Adrenal gland (tissue), 12 donors: ENCODE results near the gene NUDT6. TPM values are rescaled to one million over a fixed set of nuclear protein-coding genes. Genes with fewer than 3 reads are reported as not detected.
"Not testable (repeated sequence)": the region's sequence is repeated elsewhere in the genome, so short reads cannot be mapped to it uniquely, and the experiment has no call there.

Source experiments
- DNase-seq, 7 donors: peaks; one replicate each; pipeline ENCODE4 v3.0.0-alpha.2; 2019 to 2020
- H3K27ac ChIP-seq, 5 donors: fragments of 200-600 bp; sonication (generic) in 4 of 5; 1 replicate in 3 of 5; 2 replicates in 2 of 5; pipeline versions ENCODE4 v1.5.1 to v1.8.0; 2016 to 2020; ENCODE audit warnings: mild to moderate bottlenecking in 1 of 5
- H3K27me3 ChIP-seq: fragments of 200-600 bp; 2 replicates; pipeline ENCODE4 v1.8.0; 2021
- H3K36me3 ChIP-seq, 2 donors: fragments of 200-600 bp; replicated peaks in 1 of 2; 1 replicate in 1 of 2; 2 replicates in 1 of 2; pipeline versions ENCODE4 v1.5.1 to v1.8.0; 2018 to 2022
- H3K4me1 ChIP-seq, 2 donors: fragments of 200-600 bp; replicated peaks in 1 of 2; 1 replicate in 1 of 2; 2 replicates in 1 of 2; pipeline versions ENCODE4 v1.5.1 to v1.8.0; 2018 to 2021
- H3K4me3 ChIP-seq, 4 donors: fragments of 200-600 bp; sonication (generic) in 3 of 4; one replicate each; pipeline ENCODE4 v1.5.1; 2016 to 2018
- H3K9me3 ChIP-seq, 3 donors: fragments of 200-600 bp; sonication (generic) in 1 of 3; replicated peaks in 1 of 3; 1 replicate in 2 of 3; 2 replicates in 1 of 3; pipeline versions ENCODE4 v1.5.1 to v1.8.0; 2016 to 2021
- POLR2A ChIP-seq, 2 donors: fragments of 450-650 bp; IDR thresholded peaks; one replicate each; pipeline ENCODE4 v1.6.1; 2017; ENCODE audit warnings: antibody characterized with exemption in 2 of 2, mild to moderate bottlenecking in 2 of 2, moderate library complexity in 1 of 2
- WGBS, 4 donors: extraction: QIAGEN DNeasy Blood & Tissue Kit in 2 of 4; methylation state at CpG; one replicate each; pipeline versions ENCODE4 v1.1.5 to v1.1.7; 2013 to 2017; 5-methylcytosine and 5-hydroxymethylcytosine counted together
- intact Hi-C, 2 donors: fragments of 100-400 bp; cut with DNase I; formaldehyde crosslinking; loops; one replicate each; pipeline versions ENCODE4 v1.14.1 to v1.15.0; 2022 to 2023
- polyA plus RNA-seq, 3 donors: library from polyadenylated mRNA; stranded (reverse); fragments of 200-250 nt in 2 of 3; fragments of 350-450 nt in 1 of 3; fragmentation: Illumina TruSeq in 1 of 3; extraction: RNeasy Lipid Tissue Mini Kit (QIAGEN cat#74804) in 1 of 3; gene quantifications; one replicate each; pipeline ENCODE4 v1.2.3, GENCODE V29; 2013 to 2014
- total RNA-seq, 9 donors: library from RNA; depleted of rRNA in 4 of 9; stranded (reverse); fragments of >200 nt in 4 of 9; fragments of 120-200 nt in 1 of 9; fragmentation: NEBNext Ultra II Directional in 1 of 9; extraction: Animal tissue kit (Norgen Biotek cat#: 25700) in 1 of 9; gene quantifications; one replicate each; pipeline versions ENCODE4 v1.1.0 to v1.2.4, GENCODE V29; 2013 to 2023
- TF ChIP-seq, protein P1 (sequence below), 6 experiments: fragments of 450-650 bp in 4 of 6; fragments of 200-600 bp in 2 of 6; sonication (generic) in 1 of 6; IDR thresholded peaks; 1 replicate in 5 of 6; 2 replicates in 1 of 6; pipeline versions ENCODE4 v1.5.1 to v1.8.0; 2016 to 2021; ENCODE audit warnings: antibody characterized with exemption in 6 of 6, mild to moderate bottlenecking in 2 of 6, moderate library complexity in 1 of 6
- donor health status: healthy with polysubstance abuse.
- donor health status: Bipolar disorder and iron deficiency.
- donor health status: DM: yes; HTN: yes; CAD: no.
- donor health status: DM: no; HTN: no; CAD: no.
- donor health status: DM: no; HTN: no; CAD: no.
- donor health status: DM: yes; HTN: yes; CAD: no.

NUDT6 gene
- total and polyA plus RNA-seq, 12 donors: 6.4 to 31.1 (median 15.8) TPM

DNA sequence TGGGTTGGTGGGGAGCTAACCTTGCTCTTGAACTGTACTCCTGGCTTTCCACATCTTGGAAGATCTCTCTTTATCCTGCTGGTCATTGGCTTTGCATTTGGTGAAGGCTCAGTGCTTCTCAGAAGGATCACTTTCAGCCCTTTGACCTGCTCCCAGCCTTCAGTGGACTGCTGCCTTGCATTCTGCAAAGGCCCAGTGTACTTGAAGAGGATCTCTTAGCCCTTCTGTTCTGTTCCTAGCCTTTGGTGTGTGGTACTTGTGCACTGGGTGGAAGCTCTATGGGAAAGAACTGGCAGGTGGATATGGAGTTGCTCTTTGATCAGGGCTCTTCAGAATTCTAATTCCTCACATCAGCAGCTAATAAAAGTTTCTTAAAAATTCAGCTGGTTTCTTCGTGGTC is 49.3 kb downstream of the NUDT6 start:
- intact Hi-C loops: no loop called here
- 63 to 73% (median 72%) methylated on average over 1 of the region's 1 CpG for WGBS, 4 donors
- no peak for TF ChIP-seq POLR2A (IDR thresholded peaks at IDR 0.05)
- TF ChIP-seq, protein P1, sequence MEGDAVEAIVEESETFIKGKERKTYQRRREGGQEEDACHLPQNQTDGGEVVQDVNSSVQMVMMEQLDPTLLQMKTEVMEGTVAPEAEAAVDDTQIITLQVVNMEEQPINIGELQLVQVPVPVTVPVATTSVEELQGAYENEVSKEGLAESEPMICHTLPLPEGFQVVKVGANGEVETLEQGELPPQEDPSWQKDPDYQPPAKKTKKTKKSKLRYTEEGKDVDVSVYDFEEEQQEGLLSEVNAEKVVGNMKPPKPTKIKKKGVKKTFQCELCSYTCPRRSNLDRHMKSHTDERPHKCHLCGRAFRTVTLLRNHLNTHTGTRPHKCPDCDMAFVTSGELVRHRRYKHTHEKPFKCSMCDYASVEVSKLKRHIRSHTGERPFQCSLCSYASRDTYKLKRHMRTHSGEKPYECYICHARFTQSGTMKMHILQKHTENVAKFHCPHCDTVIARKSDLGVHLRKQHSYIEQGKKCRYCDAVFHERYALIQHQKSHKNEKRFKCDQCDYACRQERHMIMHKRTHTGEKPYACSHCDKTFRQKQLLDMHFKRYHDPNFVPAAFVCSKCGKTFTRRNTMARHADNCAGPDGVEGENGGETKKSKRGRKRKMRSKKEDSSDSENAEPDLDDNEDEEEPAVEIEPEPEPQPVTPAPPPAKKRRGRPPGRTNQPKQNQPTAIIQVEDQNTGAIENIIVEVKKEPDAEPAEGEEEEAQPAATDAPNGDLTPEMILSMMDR (IDR thresholded peaks at IDR 0.05): no peak

DNA sequence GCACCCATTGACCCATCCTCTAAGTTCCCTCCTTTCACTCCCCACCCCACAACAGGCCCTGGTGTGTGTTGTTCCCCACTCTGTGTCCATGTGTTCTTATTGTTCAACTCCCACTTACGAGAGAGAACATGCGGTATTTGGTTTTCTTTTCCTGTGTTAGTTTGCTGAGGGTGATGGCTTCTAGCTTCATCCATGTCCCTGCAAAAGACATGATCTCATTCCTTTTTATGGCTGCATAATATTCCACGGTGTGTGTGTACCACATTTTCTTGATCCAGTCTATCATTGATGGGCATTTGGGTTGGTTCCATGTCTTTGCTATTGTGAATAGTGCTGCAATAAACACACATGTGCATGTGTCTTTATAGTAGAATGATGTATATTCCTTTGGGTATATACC is 54.2 kb downstream of the NUDT6 start:
- not testable (repeated sequence) for H3K27me3 ChIP-seq

More for the DNA sequence above, 49.3 kb downstream of the NUDT6 start:
- no peaks in the 10 kb centered on the region for H3K36me3 ChIP-seq
- DNase-seq: no peak
- H3K27me3 ChIP-seq: no peaks in the 10 kb centered on the region
- H3K9me3 ChIP-seq: no peaks in the 10 kb centered on the region
- H3K27ac ChIP-seq: no peak overlapping the region
- H3K4me1 ChIP-seq: no peaks in the 10 kb centered on the region
- no peak overlapping the region for H3K4me3 ChIP-seq

DNA sequence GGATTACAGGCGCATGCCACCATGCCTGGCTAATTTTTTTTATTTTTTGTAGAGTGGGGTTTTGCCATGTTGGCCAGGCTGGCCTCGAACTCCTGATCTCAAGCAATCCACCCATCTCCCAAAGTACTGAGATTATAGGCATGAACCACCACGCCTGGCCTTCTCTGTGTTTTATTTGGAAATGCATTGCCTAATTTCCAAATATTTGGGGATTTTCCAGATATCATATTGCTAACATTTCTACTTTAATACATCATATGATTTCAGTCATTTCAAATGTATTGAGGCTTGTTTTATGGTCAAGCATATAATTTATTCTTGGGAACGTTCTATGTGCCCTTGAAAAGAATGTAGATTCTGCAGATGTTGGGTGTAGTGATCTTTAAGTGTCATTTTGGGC is 57.0 kb downstream of the NUDT6 start:
- 74 to 80% (median 76%) methylated on average over 4 of the region's 4 CpGs for WGBS, 4 donors
- no peaks in the 10 kb centered on the region for H3K36me3 ChIP-seq
- H3K9me3 ChIP-seq: no peaks in the 10 kb centered on the region
- no peak for DNase-seq
- H3K4me3 ChIP-seq: no peak overlapping the region
- TF ChIP-seq, protein P1 (IDR thresholded peaks at IDR 0.05): no peak
- TF ChIP-seq POLR2A (IDR thresholded peaks at IDR 0.05): no peak
- no peaks in the 10 kb centered on the region for H3K4me1 ChIP-seq
- no peaks in the 10 kb centered on the region for H3K27me3 ChIP-seq
- intact Hi-C loops: no loop called here
- no peak overlapping the region for H3K27ac ChIP-seq

More for the DNA sequence above, 54.2 kb downstream of the NUDT6 start:
- H3K4me1 ChIP-seq, intact Hi-C loops, H3K36me3 ChIP-seq, H3K27ac ChIP-seq, H3K4me3 ChIP-seq, DNase-seq, H3K9me3 ChIP-seq: not testable (repeated sequence)
- WGBS, 4 donors: 89 to 95% (median 91%) methylated on average over 3 of the region's 3 CpGs

DNA sequence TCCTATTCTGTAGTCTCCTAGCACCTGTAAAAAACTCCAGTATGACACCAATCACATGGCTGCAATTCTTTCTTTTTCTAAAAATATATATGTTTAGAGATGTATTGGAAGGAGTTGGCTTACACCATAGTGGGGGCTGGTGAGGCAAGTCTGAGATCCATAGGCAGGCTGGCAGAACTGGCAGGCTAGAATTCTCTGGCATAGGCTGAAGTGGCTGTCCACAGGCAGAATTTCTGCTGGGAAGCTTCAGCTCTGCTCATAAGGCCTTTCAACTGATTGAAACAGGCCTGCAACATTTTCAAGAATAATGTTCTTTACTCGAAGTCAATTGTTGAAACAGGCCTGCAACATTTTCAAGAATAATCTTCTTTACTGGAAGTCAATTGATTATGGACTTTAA is 58.8 kb downstream of the NUDT6 start:
- TF ChIP-seq, protein P1 (IDR thresholded peaks at IDR 0.05): no peak
- no peak overlapping the region for H3K4me3 ChIP-seq
- WGBS, 4 donors: 72 to 75% (median 73%) methylated on average over 1 of the region's 1 CpG
- no peaks in the 10 kb centered on the region for H3K9me3 ChIP-seq
- DNase-seq: no peak
- no peaks in the 10 kb centered on the region for H3K27me3 ChIP-seq
- no peaks in the 10 kb centered on the region for H3K36me3 ChIP-seq
- intact Hi-C loops: no loop called here
- H3K4me1 ChIP-seq: no peaks in the 10 kb centered on the region
- H3K27ac ChIP-seq: no peak overlapping the region

DNA sequence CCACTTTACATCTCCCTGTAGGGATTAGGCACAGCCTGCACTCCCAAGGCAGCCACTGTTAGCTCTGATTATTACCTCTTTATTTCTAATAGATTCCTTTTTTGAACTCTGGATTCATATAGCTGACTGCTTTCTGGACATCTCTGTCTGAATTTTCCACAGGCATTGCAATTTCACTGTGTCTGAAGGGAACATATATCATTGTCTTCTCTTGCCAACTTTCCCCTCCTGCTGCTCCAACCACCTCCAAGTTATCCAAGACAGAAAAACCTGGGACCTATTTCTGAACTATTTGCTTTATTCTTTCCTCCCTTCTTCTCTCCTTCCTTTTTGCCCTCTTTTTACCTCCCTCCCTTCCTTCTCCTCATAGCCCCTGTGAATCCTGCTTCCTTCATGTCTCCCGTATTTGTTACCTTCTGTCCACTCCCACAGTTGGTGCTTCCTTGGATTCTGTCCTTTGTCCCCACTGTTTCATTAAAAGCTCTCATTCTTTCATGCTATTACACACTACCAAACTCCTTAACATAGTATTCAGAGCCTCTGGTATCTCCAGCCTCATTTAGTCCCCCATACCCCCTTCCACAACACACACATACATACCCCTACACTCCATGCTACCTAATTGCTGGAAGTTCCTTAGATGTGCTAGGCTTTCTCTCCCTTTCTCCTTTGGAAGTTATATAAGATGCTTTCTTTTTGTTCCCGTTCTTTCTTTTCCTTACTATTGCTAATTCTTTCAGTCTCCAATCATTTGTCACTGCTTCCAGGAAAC is 61.0 kb downstream of the NUDT6 start:
- TF ChIP-seq POLR2A (IDR thresholded peaks at IDR 0.05): no peak
- TF ChIP-seq, protein P1 (IDR thresholded peaks at IDR 0.05): no peak
- H3K4me3 ChIP-seq: no peak overlapping the region
- no peaks in the 10 kb centered on the region for H3K36me3 ChIP-seq
- no peaks in the 10 kb centered on the region for H3K4me1 ChIP-seq
- WGBS, 4 donors: 69 to 82% (median 76%) methylated on average over 2 of the region's 2 CpGs
- H3K9me3 ChIP-seq: no peaks in the 10 kb centered on the region
- intact Hi-C loops: no loop called here
- no peak overlapping the region for H3K27ac ChIP-seq
- no peaks in the 10 kb centered on the region for H3K27me3 ChIP-seq
- DNase-seq: no peak
